Amygdala (tissue), 56 donors: ENCODE results near the gene TIMM44.
A peak's percentile ranks its signal among the peaks of the same experiment; 100 is the strongest.
"Not testable (repeated sequence)": the region's sequence is repeated elsewhere in the genome, so short reads cannot be mapped to it uniquely, and the experiment has no call there.

Experiments used
- DNase-seq, 56 donors: peaks; one replicate each; lab custom pipeline; 2025; lab: John Stamatoyannopoulos, UW

TIMM44 gene

GRCh38 chr19:7977723-7978040, 34.2 kb upstream of the TIMM44 start:
- DNase-seq: no peak

- DNase-seq: no peak
These were observed 33.7 kb upstream of the TIMM44 start for GRCh38 chr19:7977021-7977722.

GRCh38 chr19:7976461-7976860, 33.0 kb upstream of the TIMM44 start:
- DNase-seq: no peak

DNA sequence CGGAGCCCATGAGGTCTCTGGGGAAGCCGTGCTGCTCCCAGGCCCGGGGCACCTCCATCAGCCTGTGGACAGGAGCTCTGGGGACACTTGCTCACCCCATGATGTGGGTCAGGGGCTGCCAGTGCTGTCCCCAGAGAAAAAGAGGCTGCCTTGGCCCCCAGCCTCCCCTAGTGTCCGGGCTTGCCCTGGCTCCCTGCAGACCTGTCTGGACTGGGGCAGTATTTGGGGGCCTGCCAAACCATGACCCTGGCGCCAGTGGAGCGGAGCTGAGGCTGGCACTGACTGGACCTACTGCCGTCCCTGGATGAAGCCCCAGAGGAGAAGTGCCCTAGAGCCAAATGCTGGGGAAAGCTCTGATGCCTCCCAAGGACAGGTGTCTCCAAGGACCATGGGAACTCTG, 31.6 kb upstream of the TIMM44 start:
- DNase-seq: peak in 45 of 56 donors; percentile 4 to 78 (median 40)

DNA sequence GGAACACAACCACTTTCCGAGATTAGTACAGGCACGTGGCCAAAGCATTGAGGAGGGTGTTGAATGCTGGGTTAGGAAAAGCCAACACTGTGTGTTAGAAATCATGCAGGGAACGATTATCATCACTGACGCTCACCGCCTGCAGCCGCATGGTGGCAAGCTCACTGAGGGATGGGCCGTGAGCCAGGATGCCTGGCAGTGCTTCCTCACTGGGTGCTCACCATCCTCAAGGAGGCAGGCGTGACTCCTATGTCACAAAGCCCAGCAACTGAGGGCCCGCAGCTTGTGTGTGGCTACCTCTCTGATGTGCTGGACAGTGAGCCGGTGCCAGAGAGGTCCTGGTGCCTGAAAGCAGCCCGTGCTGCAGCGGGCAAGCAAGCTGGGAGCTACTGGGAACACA, 30.4 kb upstream of the TIMM44 start:
- peak in 39 of 56 donors; percentile 3 to 73 (median 28) for DNase-seq

- no peak for DNase-seq
These were observed 28.4 kb upstream of the TIMM44 start for GRCh38 chr19:7971553-7972520.

GRCh38 chr19:7970716-7971448, 27.4 kb upstream of the TIMM44 start:
- peak in 9 of 56 donors; percentile 7 to 34 (median 21) for DNase-seq

DNA sequence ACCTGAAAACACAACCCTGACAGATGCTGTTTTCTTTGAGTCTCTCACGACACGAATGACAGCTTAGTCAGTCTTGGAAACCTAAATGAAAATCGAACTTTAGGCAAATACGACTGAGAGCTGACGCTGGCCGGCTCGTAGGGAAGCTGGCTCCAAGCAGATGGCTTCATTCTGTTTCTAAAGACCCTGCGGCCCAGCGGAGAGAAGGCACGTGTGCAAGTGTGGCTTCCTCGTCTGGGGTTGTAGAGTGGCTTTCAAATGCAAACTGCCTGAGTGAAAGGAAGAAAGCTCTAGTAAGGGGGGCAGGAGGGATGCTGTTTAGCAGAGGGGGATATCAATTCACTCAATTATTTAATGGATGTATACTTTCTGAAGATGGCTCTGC, 26.1 kb upstream of the TIMM44 start:
- DNase-seq: peak in 1 of 56 donors; percentile 9

DNA sequence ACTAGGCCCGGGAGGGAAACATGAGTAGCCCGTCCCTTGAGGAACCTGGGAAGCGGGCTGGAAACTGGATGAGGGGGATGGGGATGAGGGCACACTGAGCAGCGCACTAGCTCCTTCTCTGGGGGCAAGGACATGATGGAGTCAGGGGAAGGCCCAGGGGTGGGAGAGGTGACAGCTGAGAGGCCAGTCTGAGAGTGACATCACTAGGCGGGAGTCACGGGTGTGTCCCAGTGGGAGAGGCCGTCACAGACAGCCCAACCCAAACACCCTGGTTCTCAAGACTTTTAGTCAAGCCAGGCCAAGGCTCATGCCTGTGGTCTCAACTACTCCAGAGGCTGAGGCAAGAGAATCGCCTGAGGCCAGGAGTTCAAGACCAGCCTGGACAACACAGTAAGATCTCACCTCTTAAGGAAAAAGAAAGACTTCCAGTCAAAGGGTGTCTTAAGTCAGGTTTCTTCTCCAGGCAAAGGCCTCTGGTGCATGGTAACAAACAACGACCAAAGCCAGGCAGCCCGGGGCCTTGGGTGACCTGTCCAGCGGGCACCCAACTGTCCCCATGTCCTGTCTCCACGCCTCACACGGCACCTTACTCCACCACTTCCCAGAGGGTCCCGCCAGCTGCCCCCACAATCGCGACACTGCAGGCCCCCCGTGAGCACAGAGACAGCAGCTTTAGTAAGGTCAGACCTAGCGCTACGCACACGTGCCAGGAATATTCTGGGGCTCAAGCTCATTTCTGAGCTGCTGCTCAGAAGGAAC, 25.5 kb upstream of the TIMM44 start:
- peak in 1 of 56 donors; percentile 2 for DNase-seq

GRCh38 chr19:7968008-7968795, 24.7 kb upstream of the TIMM44 start:
- DNase-seq: no peak

DNA sequence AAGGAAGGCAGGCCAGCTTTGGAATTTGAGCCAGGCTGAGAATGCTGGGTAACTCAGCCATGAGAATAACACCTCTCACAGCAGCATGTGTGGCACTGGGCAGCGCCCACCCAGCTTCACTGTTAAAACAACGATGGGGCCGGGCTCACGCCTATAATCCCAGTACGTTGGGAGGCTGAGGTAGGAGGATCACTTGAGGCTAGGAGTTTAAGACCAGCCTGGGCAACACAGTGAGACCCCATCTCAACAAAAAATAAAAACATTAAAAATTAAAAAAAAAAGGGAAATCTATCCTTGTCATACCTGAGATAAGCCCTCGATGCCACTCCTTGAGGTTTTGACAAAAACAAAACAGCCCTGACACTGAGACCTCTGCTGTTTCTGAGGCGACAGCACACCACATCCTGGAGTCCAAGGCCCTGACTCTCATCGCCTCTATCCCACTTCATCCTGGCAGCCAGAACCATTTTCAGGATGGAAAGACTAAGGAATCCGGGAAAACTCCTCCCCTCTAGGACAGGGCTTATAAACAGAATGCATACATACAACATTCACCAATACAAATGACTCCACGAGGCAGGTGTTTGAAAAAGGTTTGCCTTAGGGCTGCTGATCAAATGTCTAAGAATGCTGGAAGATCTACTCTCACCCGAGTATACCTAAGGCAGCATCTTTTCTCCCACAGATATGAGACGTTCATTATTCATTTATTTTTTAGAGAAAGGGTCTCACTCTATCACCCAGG, 22.6 kb upstream of the TIMM44 start:
- DNase-seq: peak in 1 of 56 donors; percentile 24

DNA sequence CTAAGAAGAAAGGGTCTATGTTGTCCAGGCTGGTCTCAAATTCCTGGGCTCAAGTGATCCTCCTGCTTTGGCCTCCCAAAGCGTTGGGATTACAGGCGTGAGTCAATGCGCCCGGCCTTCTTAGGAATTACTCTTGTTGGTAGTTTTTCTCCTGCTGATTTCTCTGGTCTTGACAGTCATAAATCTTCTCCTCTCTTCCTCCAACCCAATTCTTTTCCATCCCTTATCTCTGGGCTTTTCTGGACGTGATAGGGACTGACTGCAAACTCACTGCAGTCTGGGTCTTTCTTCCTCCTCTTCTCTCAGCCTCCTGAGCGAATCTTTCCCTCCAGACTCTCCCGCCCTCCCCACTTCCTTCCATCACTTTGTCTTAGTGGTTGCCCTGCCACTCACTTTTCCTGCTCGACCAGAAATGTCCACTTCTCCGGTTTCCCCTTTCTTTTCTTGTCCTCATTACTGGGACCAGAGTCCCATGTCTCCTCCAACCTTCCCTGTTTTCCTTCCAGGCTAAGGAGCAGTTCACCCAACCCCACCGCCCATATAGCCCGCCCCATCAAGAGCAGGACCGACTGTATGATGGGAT, 21.9 kb upstream of the TIMM44 start:
- no peak for DNase-seq

DNA sequence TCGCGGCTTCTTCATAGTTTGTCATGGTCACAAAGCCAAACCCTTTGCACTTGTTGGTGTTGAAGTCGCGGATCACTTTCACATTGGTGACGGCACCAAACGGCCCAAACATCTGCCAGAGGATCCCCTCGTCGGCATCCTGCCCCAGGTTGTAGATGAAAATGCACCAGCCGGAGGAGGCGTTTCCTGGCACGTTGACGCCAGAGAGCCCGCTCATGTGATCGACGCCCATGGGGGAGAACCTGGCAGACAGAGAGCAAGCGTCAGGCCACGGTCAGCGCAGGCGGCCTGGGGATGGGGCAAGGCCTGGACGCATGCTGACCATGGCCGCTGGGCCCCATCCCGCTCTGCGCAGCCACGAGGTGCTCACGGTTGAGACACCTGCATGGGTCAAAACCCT, 20.1 kb upstream of the TIMM44 start:
- DNase-seq: no peak

GRCh38 chr19:7962644-7963268, 19.3 kb upstream of the TIMM44 start:
- DNase-seq: no peak

DNA sequence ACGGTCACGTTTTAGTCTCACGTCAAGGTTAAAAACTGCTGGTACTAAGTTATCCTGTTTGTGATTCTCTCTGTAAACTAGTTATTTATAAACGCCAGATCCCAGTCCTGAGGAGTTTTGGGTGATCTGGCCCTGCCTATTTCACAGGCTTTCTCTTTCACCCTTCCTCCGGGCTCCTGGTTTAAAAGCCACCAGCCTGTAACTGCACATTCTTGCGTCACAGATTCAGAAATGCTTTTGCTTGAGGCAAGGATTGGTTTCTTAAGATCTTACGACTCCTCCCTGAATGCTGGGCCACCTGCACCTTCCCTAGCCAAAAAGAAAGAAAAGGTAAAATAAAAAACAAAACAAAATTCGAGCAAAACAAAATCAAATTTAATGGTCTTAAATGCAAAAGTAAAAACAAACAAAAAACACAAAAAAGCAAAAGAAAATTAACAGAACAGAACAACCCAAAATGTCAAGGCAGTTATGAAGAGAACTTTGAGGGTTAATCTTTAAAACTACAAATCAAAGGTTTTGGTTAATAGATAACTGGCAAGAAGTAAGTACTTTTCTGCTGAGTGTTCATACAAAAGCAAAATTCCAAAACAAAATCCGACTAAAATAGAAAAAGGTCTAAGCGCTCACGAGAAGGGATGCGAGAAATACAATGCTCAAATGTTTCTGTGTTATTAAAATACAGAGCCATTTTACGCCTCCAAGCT, 18.6 kb upstream of the TIMM44 start:
- DNase-seq: no peak

- not testable (repeated sequence) for DNase-seq
These were observed 17.6 kb upstream of the TIMM44 start for GRCh38 chr19:7961082-7961481.

- no peak for DNase-seq
These were observed 15.7 kb upstream of the TIMM44 start for GRCh38 chr19:7959211-7959610.
